AG09309 (cell line): Measurements from ENCODE around the gene TMEM72.

ENCODE experiments used
- DNase-seq: peaks from one replicate; pipeline ENCODE4 v3.0.0-alpha.2; 2010; ENCODE audit warnings: low read depth
- H3K4me3 ChIP-seq: 2 replicates; pipeline ENCODE4 v1.5.1; 2011; ENCODE audit warnings: mild to moderate bottlenecking, low read depth, low read length, moderate library complexity; ENCODE audit not compliant: control insufficient read depth
- CTCF ChIP-seq: IDR thresholded peaks from 2 replicates; pipeline ENCODE4 v1.5.1; 2011; ENCODE audit warnings: mild to moderate bottlenecking, low read depth, low read length, inconsistent platforms; ENCODE audit not compliant: insufficient read depth, control insufficient read depth; ENCODE audit errors: missing control alignments

TMEM72 gene

GRCh38 chr10:44921506-44921905, 10.4 kb downstream of the TMEM72 start:
- H3K4me3 ChIP-seq, result no peak overlapping the region
- no peak for DNase-seq
- TF ChIP-seq CTCF, result no peak

- no peak for DNase-seq
- no peak overlapping the region for H3K4me3 ChIP-seq
- TF ChIP-seq CTCF, result no peak
These were observed 10.9 kb downstream of the TMEM72 start for GRCh38 chr10:44922021-44922420.

GRCh38 chr10:44922796-44923545, 11.8 kb downstream of the TMEM72 start:
- DNase-seq, result no peak
- TF ChIP-seq CTCF, result no peak
- H3K4me3 ChIP-seq, result no peak overlapping the region

- no peak for TF ChIP-seq CTCF
- no peak overlapping the region for H3K4me3 ChIP-seq
- no peak for DNase-seq
These were observed 12.5 kb downstream of the TMEM72 start for GRCh38 chr10:44923611-44924010.

GRCh38 chr10:44924261-44925040, 13.3 kb downstream of the TMEM72 start:
- H3K4me3 ChIP-seq, result no peak overlapping the region
- DNase-seq, result no peak
- no peak for TF ChIP-seq CTCF

GRCh38 chr10:44925224-44925623, 14.1 kb downstream of the TMEM72 start:
- TF ChIP-seq CTCF, result no peak
- H3K4me3 ChIP-seq, result no peak overlapping the region
- no peak for DNase-seq
